IPS-20b (cell line): ENCODE measurements around the gene ZDHHC18.

Experiments
- H3K27ac ChIP-seq: one replicate; pipeline ENCODE4 v1.5.1; 2013; ENCODE audit warnings: low read length
- H3K27me3 ChIP-seq: 2 replicates; pipeline ENCODE4 v1.6.1; 2013; ENCODE audit warnings: mild to moderate bottlenecking, low read length, inconsistent platforms; ENCODE audit not compliant: insufficient read depth
- H3K36me3 ChIP-seq: 2 replicates; pipeline ENCODE4 v1.6.1; 2013; ENCODE audit warnings: low read depth, mild to moderate bottlenecking, inconsistent platforms, low read length, moderate library complexity; ENCODE audit not compliant: insufficient read depth
- H3K4me1 ChIP-seq: 2 replicates; pipeline ENCODE4 v1.6.1; 2013; ENCODE audit warnings: mild to moderate bottlenecking, control low read depth, inconsistent platforms, low read length, moderate library complexity; ENCODE audit not compliant: insufficient read depth
- H3K4me3 ChIP-seq: 2 replicates; pipeline ENCODE4 v1.5.1; 2013; ENCODE audit warnings: mild to moderate bottlenecking, low read length, inconsistent platforms
- H3K9ac ChIP-seq: 2 replicates; pipeline ENCODE4 v1.6.1; 2013; ENCODE audit warnings: low read depth, mild to moderate bottlenecking, inconsistent platforms, low read length, moderate library complexity
- H3K9me3 ChIP-seq: 2 replicates; pipeline ENCODE4 v1.6.1; 2013; ENCODE audit warnings: mild to moderate bottlenecking, low read depth, low read length, inconsistent platforms; ENCODE audit not compliant: insufficient read depth

ZDHHC18 gene

GRCh38 chr1:26900001-26900814 lies 73.7 kb downstream of the ZDHHC18 start, which contains the start of gene GPATCH3:
Gene GPATCH3 (minus strand): TSS chr1:26900467. CDS start chr1:26900442, 25 bp downstream.
- Histone ChIP-seq H3K9me3 (no peaks in the 10 kb centered on the region), H3K4me1 (peaks cover 6% of the 10 kb centered on the region), H3K36me3 (peaks cover 17% of the 10 kb centered on the region), H3K4me3 (peak within 1 kb of the TSS; percentile 93), H3K9ac (peak within 1 kb of the TSS; percentile 96), H3K27ac (peak within 1 kb of the TSS; percentile 74), H3K27me3 (no peaks in the 10 kb centered on the region)

- no peaks in the 10 kb centered on the region for H3K27me3 ChIP-seq
- peak overlapping the region; percentile 93 for H3K4me3 ChIP-seq
- H3K9ac ChIP-seq, result peak overlapping the region; percentile 96
- H3K36me3 ChIP-seq, result peaks cover 11% of the 10 kb centered on the region
- H3K4me1 ChIP-seq, result peaks cover 6% of the 10 kb centered on the region
- H3K27ac ChIP-seq, result peak overlapping the region; percentile 74
- no peaks in the 10 kb centered on the region for H3K9me3 ChIP-seq
Observed at GRCh38 chr1:26900815-26901511, 74.5 kb downstream of the ZDHHC18 start.
